ENCODE measurements around the gene SYNGAP1.
"Not testable (repeated sequence)": the region's sequence is repeated elsewhere in the genome, so short reads cannot be mapped to it uniquely, and the experiment has no call there.

The SYNGAP1 gene

DNA sequence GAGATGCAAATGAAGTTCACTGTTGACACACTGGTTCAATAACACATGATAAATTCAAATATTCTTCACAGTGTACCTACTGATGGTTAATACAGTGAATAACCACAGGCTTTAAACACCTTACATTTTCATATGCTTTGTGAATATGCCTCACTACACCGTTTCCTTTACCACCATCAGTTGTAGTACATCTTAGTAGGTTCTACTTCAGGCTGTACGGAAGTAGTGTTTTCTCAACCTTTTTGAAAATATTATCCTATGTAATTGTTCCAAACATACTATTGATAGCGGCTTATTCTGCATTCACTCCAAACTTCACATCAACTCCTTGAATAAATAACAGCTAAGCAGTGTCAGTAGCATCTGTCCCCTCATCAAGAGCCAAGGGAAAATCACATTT, 49.8 kb downstream of the SYNGAP1 start:
- DNase-seq (ENCODE audit: low read depth), result no peak

GRCh38 chr6:33477864-33478263, 58.0 kb downstream of the SYNGAP1 start:
- DNase-seq (ENCODE audit: low read depth), result no peak

GRCh38 chr6:33481192-33481591, 61.3 kb downstream of the SYNGAP1 start:
- DNase-seq (ENCODE audit: low read depth), result no peak

- not testable (repeated sequence) for DNase-seq (ENCODE audit: low read depth)
These were observed 62.8 kb downstream of the SYNGAP1 start for GRCh38 chr6:33482620-33483019.

DNA sequence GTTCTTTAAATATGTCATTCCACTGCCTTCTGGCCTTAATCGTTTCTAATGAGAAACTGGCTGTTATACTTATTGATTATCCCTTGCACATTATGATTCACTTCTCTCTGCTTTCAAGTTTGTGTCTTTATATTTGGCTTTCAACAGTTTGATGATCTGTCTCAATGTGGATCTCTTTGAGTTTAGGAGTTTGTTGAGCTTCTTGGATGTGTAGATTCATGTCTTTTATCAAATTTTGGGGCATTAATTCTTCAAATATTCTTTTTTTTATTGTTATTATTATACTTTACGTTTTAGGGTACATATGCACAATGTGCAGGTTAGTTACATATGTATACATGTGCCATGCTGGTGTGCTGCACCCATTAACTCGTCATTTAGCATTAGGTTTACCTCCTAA, 63.8 kb downstream of the SYNGAP1 start:
- DNase-seq (ENCODE audit: low read depth), result no peak

DNA sequence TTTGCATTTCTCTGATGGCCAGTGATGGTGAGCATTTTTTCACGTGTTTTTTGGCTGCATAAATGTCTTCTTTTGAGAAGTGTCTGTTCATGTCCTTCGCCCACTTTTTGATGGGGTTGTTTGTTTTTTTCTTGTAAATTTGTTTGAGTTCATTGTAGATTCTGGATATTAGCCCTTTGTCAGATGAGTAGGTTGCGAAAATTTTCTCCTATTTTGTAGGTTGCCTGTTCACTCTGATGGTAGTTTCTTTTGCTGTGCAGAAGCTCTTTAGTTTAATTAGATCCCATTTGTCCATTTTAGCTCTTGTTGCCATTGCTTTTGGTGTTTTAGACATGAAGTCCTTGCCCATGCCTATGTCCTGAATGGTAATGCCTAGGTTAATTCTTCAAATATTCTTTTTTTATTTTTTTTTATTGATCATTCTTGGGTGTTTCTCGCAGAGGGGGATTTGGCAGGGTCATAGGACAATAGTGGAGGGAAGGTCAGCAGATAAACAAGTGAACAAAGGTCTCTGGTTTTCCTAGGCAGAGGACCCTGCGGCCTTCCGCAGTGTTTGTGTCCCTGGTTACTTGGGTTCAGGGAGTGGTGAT, 64.9 kb downstream of the SYNGAP1 start:
- DNase-seq (ENCODE audit: low read depth), result not testable (repeated sequence)

DNA sequence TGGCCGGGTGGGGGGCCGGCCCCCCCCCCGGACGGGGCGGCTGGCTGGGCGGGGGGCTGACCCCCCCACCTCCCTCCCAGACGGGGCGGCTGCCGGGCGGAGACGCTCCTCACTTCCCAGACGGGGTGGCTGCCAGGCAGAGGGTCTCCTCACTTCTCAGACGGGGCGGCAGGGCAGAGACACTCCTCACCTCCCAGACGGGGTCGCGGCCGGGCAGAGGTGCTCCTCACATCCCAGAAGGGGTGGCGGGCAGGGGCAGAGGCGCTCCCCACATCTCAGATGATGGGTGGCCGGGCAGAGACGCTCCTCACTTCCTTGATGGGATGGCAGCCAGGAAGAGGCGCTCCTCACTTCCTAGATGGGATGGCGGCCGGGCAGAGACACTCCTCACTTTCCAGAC, 65.8 kb downstream of the SYNGAP1 start:
- not testable (repeated sequence) for DNase-seq (ENCODE audit: low read depth)

GRCh38 chr6:33488339-33488738, 68.5 kb downstream of the SYNGAP1 start:
- no peak for DNase-seq (ENCODE audit: low read depth)

GRCh38 chr6:33490198-33490597, 70.3 kb downstream of the SYNGAP1 start:
- no peak for DNase-seq (ENCODE audit: low read depth)

GRCh38 chr6:33490621-33491020, 70.8 kb downstream of the SYNGAP1 start:
- no peak for DNase-seq (ENCODE audit: low read depth)

- DNase-seq (ENCODE audit: low read depth), result no peak
These were observed 72.2 kb downstream of the SYNGAP1 start for GRCh38 chr6:33492093-33492492.

DNA sequence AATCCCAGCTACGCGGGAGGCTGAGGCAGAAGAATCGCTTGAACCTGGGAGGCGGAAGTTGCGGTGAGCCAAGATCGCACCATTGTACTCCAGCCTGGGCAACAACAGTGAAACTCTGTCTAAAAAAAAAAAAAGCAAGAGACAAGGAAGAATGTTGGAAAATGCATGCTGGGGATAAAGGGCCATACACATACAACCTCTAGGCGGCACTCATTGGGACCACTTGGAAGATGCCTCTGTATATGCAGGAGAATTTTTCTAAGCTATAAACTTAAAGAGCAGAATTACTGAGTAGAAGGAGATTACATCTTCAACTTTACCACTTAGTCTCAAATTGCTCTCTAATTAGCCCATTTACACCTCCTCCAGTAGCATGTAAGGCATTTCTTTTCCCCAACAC, 77.3 kb downstream of the SYNGAP1 start:
- no peak for DNase-seq (ENCODE audit: low read depth)

GRCh38 chr6:33502486-33502885, 82.6 kb downstream of the SYNGAP1 start:
- DNase-seq (ENCODE audit: low read depth), result no peak

- no peak for DNase-seq (ENCODE audit: low read depth)
These were observed 84.6 kb downstream of the SYNGAP1 start for GRCh38 chr6:33504486-33504885.
